Kidney (tissue), 14 donors: ENCODE data around the gene FOXL2. TPM values are rescaled to one million over a fixed set of nuclear protein-coding genes. Genes with fewer than 3 reads are reported as not detected.

Experiments
- DNase-seq, 5 donors: peaks; one replicate each; pipeline ENCODE4 v3.0.0-alpha.2; 2013 to 2020
- FAIRE-seq: peaks from 2 replicates; lab custom pipeline; 2012; peaks lifted over from hg19 to GRCh38; lab: Jason Lieb, UNC
- H3K27ac ChIP-seq, 2 donors: one replicate each; pipeline ENCODE4 v1.7.0; 2013; ENCODE audit warnings: low read depth in 2 of 2, low read length in 2 of 2, inconsistent platforms in 1 of 2
- H3K27me3 ChIP-seq: one replicate; pipeline ENCODE4 v1.7.1; 2013; ENCODE audit warnings: low read length, inconsistent platforms; ENCODE audit not compliant: control insufficient read depth, insufficient read depth
- H3K36me3 ChIP-seq, 3 donors: one replicate each; pipeline versions ENCODE4 v1.7.0 to v1.7.1; 2013; ENCODE audit warnings: low read length in 3 of 3, control low read depth in 1 of 3, inconsistent platforms in 1 of 3; ENCODE audit not compliant: insufficient read depth in 3 of 3, control insufficient read depth in 2 of 3
- H3K4me1 ChIP-seq, 3 donors: one replicate each; pipeline versions ENCODE4 v1.7.0 to v1.7.1; 2013; ENCODE audit warnings: low read length in 3 of 3, inconsistent platforms in 1 of 3, low read depth in 1 of 3; ENCODE audit not compliant: control insufficient read depth in 2 of 3, insufficient read depth in 2 of 3
- H3K4me3 ChIP-seq, 3 donors: one replicate each; pipeline versions ENCODE4 v1.7.0 to v1.8.1; 2013; ENCODE audit warnings: low read length in 3 of 3, control low read depth in 1 of 3, inconsistent platforms in 1 of 3
- H3K9ac ChIP-seq, 3 donors: one replicate each; pipeline versions ENCODE4 v1.7.0 to v1.7.1; 2013; ENCODE audit warnings: low read length in 3 of 3, control low read depth in 1 of 3, inconsistent platforms in 1 of 3
- H3K9me3 ChIP-seq, 3 donors: one replicate each; pipeline versions ENCODE4 v1.7.0 to v1.7.1; 2013; ENCODE audit warnings: low read length in 3 of 3, control low read depth in 1 of 3, inconsistent platforms in 1 of 3; ENCODE audit not compliant: control insufficient read depth in 2 of 3, insufficient read depth in 1 of 3
- intact Hi-C: fragments of 100-400 bp; cut with DNase I; formaldehyde crosslinking; loops from one replicate; pipeline ENCODE4 v1.11.1; 2022
- polyA plus RNA-seq: library from polyadenylated mRNA; stranded (reverse); fragments of 350-450 nt; fragmentation: Illumina TruSeq; extraction: RNeasy Lipid Tissue Mini Kit (QIAGEN cat#74804); gene quantifications from one replicate; pipeline ENCODE4 v1.2.3, GENCODE V29; 2014; ENCODE audit warnings: low read depth, low replicate concordance; ENCODE audit not compliant: insufficient read depth
- total RNA-seq: library from RNA; stranded (reverse); fragmentation: NEBNext Ultra II Directional; extraction: Animal tissue kit (Norgen Biotek cat#: 25700); gene quantifications from one replicate; pipeline ENCODE4 v1.2.1, GENCODE V29; 2021
- TF ChIP-seq, protein P1 (sequence below): IDR thresholded peaks from 3 replicates; pipeline ENCODE4 v1.5.1; 2012; ENCODE audit warnings: mild to moderate bottlenecking, moderate library complexity, borderline replicate concordance; ENCODE audit not compliant: insufficient read depth; ENCODE audit errors: extremely low read depth
- donor health status: control.
- donor health status: control.
- donor health status: control.
- donor health status: control.
- donor health status: control.
- donor health status: DM: yes; HTN: yes; CAD: no.
- donor health status: Normal renal cell carcinoma (clear cell type).

Gene FOXL2
- total and polyA plus RNA-seq, 2 donors from 2014 or later = not detected

DNA sequence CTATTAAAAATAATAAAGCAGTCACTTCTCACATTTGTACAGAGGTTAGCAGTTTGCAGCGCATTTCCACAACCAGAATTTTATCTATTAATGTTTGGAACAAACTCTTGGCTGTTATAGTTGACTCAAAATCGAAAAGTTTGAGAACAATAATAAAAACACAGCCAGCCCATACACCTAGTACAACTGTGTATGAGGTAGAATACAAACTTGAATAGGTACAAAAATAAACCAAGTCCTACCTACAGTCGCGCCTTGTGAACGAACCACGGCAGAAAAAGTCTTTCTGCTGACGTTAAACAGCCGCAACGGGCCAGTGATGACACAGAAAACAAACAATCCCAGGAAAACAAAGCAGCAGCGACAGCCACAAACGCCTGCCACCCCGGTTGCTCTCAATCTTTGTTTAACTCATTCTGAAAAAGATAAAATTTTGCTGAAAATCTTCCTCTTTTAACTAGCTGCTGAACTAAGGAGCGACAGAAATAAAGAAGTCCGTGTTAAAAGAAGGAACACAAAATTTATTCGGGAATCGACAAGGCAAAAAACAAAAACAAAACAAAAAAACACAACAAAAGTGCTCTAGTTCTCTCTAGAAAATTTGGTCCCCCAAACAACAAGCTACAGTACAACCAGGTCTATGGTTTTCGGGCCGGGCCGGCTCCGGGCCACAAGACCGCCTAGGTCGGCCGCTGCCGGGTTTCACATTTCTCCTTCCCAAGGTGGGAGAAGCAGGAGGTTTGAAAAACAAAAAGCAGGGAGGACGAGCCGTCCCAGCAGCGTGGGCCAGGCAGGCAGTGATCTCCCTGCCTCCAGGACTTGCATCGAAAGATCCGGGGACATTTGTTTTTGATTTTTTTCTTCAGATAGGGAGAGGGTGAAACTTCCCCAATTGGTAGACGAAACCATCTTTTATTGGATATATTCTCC lies 2.9 kb downstream of the FOXL2 start:
- DNase-seq = peak in 3 of 5 donors; percentile 40 to 67 (median 65)

DNA sequence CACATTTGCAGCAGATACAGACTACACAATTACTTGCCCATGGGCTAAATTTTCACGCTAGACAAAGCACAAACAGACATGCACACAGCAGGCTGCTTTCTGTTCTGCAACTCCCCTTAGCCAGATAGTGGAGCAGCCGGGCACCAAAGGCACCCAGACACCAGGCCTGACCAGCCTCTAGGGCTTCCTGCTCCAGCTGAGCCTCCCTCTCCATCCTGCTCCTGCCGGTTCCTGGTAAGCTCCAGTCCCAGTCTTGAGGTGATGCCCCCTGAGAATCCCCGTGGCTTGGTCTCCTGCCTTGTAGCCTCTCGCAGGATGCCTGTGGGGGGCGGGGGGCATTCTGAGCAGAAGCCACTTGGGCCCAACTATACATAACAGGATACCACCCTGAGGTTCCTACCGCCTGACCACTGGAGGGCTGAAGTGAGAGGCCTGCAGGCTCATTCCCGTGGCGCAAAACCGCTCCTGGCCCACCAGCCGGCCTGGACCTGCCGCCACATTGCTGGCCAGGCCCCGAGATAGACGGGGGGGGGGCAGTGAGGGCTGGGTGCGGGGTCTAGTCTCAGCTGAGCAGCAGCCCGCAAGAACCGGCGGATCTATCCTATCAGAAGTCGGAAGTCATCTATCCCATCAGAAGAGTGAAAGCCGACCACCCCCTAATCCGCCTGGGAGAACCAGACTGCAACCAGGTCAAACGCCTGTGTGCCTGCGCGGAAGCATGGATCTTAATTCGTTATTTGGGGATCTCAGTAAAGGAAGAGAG lies 3.9 kb downstream of the FOXL2 start:
- H3K27ac ChIP-seq = no peak overlapping the region
- no peak for FAIRE-seq
- H3K36me3 ChIP-seq = no peaks in the 10 kb centered on the region
- peaks cover 69% of the 10 kb centered on the region for H3K27me3 ChIP-seq
- no peaks in the 10 kb centered on the region for H3K9me3 ChIP-seq
- H3K4me3 ChIP-seq = no peak overlapping the region
- H3K4me1 ChIP-seq = peaks cover 0 to 15% (median 0%) of the 10 kb centered on the region in 3 donors
- no peak overlapping the region for H3K9ac ChIP-seq
- TF ChIP-seq, protein P1, sequence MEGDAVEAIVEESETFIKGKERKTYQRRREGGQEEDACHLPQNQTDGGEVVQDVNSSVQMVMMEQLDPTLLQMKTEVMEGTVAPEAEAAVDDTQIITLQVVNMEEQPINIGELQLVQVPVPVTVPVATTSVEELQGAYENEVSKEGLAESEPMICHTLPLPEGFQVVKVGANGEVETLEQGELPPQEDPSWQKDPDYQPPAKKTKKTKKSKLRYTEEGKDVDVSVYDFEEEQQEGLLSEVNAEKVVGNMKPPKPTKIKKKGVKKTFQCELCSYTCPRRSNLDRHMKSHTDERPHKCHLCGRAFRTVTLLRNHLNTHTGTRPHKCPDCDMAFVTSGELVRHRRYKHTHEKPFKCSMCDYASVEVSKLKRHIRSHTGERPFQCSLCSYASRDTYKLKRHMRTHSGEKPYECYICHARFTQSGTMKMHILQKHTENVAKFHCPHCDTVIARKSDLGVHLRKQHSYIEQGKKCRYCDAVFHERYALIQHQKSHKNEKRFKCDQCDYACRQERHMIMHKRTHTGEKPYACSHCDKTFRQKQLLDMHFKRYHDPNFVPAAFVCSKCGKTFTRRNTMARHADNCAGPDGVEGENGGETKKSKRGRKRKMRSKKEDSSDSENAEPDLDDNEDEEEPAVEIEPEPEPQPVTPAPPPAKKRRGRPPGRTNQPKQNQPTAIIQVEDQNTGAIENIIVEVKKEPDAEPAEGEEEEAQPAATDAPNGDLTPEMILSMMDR = no peak
- intact Hi-C loops = no loop called here
- peak in 2 of 5 donors; percentile 31 to 61 for DNase-seq

More for the DNA sequence above, 2.9 kb downstream of the FOXL2 start:
- H3K27ac ChIP-seq = no peak overlapping the region
- TF ChIP-seq, protein P1 = no peak
- no peak overlapping the region for H3K4me3 ChIP-seq
- H3K27me3 ChIP-seq = peaks cover 71% of the 10 kb centered on the region
- no peaks in the 10 kb centered on the region for H3K36me3 ChIP-seq
- FAIRE-seq = no peak
- no peak overlapping the region for H3K9ac ChIP-seq
- intact Hi-C loops = no loop called here
- no peaks in the 10 kb centered on the region for H3K9me3 ChIP-seq
- peaks cover 0 to 13% (median 0%) of the 10 kb centered on the region in 3 donors for H3K4me1 ChIP-seq

DNA sequence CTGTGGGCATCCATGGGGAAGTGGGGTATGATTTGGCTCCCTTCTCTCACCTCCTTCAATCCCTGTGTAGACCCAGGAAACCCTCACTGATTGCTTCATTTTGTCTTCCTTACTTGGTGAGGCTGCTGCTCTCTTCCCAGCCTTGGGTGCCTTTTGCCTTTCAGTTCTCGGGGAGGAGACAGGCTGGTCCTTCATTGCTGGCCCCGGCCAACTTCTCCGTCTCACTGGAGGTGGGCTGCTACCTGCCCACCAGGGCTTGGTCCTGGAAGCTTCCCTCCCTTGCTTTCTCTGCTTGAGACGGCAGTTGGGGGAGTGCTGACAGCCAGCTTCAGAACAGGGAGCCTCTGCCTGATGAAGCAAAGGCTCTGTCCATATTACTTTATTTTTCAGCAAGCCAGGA lies 4.7 kb downstream of the FOXL2 start:
- H3K27ac ChIP-seq = no peak overlapping the region
- H3K9ac ChIP-seq = no peak overlapping the region
- no peaks in the 10 kb centered on the region for H3K9me3 ChIP-seq
- H3K27me3 ChIP-seq = peaks cover 68% of the 10 kb centered on the region
- peak in 1 of 5 donors; percentile 32 for DNase-seq
- intact Hi-C loops = no loop called here
- no peaks in the 10 kb centered on the region for H3K36me3 ChIP-seq
- TF ChIP-seq, protein P1 = no peak
- H3K4me3 ChIP-seq = no peak overlapping the region
- FAIRE-seq = no peak
- H3K4me1 ChIP-seq = peaks cover 0 to 18% (median 0%) of the 10 kb centered on the region in 3 donors
